Panc1 (cell line): ENCODE measurements around the gene USP3. TPM values are rescaled to one million over a fixed set of nuclear protein-coding genes. Genes with fewer than 3 reads are reported as not detected.

ENCODE experiments used
- ATAC-seq: fragments of 200-7000 bp; cut with Tn5 transposase; 2 replicates; pipeline ENCODE4 v1.9.1; 2020; ENCODE audit warnings: mild to moderate bottlenecking, moderate library complexity
- BruUV-seq: library from RNA; stranded (reverse); fragments of 400-500 nt; replicated peaks from 2 replicates; lab custom pipeline; 2021; lab: Mats Ljungman, UMichigan
- CTCF ChIA-PET: fragments of 300-600 bp; sonication (Branson Sonifier 250); formaldehyde crosslinking; loops from one replicate; lab custom pipeline; 2022; ENCODE audit warnings: antibody characterized with exemption; lab: Charles Lee
- POLR2A ChIA-PET: fragments of 300-600 bp; sonication (Branson Sonifier 250); formaldehyde crosslinking; loops from one replicate; lab custom pipeline; 2022; ENCODE audit warnings: antibody characterized with exemption; lab: Charles Lee
- DNase-seq: peaks from one replicate; pipeline ENCODE4 v3.0.0-alpha.2; 2010; ENCODE audit warnings: low read depth, low spot score
- H3K27ac ChIP-seq: 2 replicates; pipeline ENCODE4 v1.5.1; 2011; ENCODE audit warnings: mild to moderate bottlenecking, low read length, inconsistent platforms
- H3K27me3 ChIP-seq: fragments of 200-500 bp; sonication (Bioruptor generic); 2 replicates; pipeline ENCODE4 v1.6.0; 2014; ENCODE audit warnings: low read length, inconsistent platforms; ENCODE audit not compliant: control insufficient read depth, insufficient read depth
- H3K36me3 ChIP-seq: fragments of 200-500 bp; sonication (Bioruptor generic); 2 replicates; pipeline ENCODE4 v1.5.1; 2014; ENCODE audit warnings: inconsistent platforms, mild to moderate bottlenecking, low read length, moderate library complexity; ENCODE audit not compliant: control insufficient read depth, insufficient read depth
- H3K4me1 ChIP-seq: 2 replicates; pipeline ENCODE4 v1.5.1; 2011; ENCODE audit warnings: inconsistent platforms, mild to moderate bottlenecking, low read length, moderate library complexity; ENCODE audit not compliant: control insufficient read depth, insufficient read depth
- H3K4me3 ChIP-seq, 2 experiments: 2 replicates each; pipeline ENCODE4 v1.5.1; 2011 to 2012; ENCODE audit warnings: low read depth in 2 of 2, low read length in 2 of 2, mild to moderate bottlenecking in 2 of 2, inconsistent platforms in 1 of 2, moderate library complexity in 1 of 2
- H3K9me3 ChIP-seq: fragments of 200-500 bp; sonication (Bioruptor generic); 2 replicates; pipeline ENCODE4 v1.5.1; 2014; ENCODE audit warnings: low read depth, mild to moderate bottlenecking, inconsistent platforms, low read length, moderate library complexity; ENCODE audit not compliant: control insufficient read depth, insufficient read depth
- CTCF ChIP-seq: fragments of 450-650 bp; IDR thresholded peaks from 2 replicates; pipeline ENCODE4 v1.5.1; 2017; ENCODE audit warnings: mild to moderate bottlenecking
- POLR2AphosphoS5 ChIP-seq: IDR thresholded peaks from 2 replicates; pipeline ENCODE4 v1.6.1; 2012; ENCODE audit warnings: mild to moderate bottlenecking, low read depth, low read length, moderate library complexity
- REST ChIP-seq, 2 experiments: IDR thresholded peaks; 2 replicates each; pipeline ENCODE4 v1.6.1; 2011 to 2012; ENCODE audit warnings: low read depth in 2 of 2, control low read depth in 1 of 2, low read length in 1 of 2, mild to moderate bottlenecking in 1 of 2, moderate library complexity in 1 of 2; ENCODE audit not compliant: insufficient read depth in 1 of 2
- SIN3A ChIP-seq: IDR thresholded peaks from 2 replicates; pipeline ENCODE4 v1.6.1; 2012; ENCODE audit warnings: low read depth, mild to moderate bottlenecking, low read length, moderate library complexity, borderline replicate concordance; ENCODE audit not compliant: insufficient read depth
- TCF7L2 ChIP-seq: IDR thresholded peaks from 2 replicates; pipeline ENCODE4 v1.6.1; 2011; ENCODE audit warnings: mild to moderate bottlenecking, low read depth, low read length, inconsistent platforms
- in situ Hi-C: cut with HindIII; loops from 2 replicates; pipeline ENCODE4 v1.10.0; 2016; ENCODE audit warnings: low sequenced_read_pairs, low pct_unique_long_range_greater_than_20kb
- intact Hi-C: fragments of 100-400 bp; cut with micrococcal nuclease; formaldehyde crosslinking; loops from one replicate; pipeline ENCODE4 v1.10.0; 2022; ENCODE audit not compliant: unreplicated experiment
- total RNA-seq: library from RNA; stranded (reverse); gene quantifications from one replicate; pipeline ENCODE4 v1.2.1, GENCODE V29; 2021; ENCODE audit not compliant: unreplicated experiment

USP3 gene
- total RNA-seq, 1 experiment from 2014 or later: 51.4 TPM

GRCh38 chr15:63507878-63508818 lies 3.8 kb downstream of the USP3 start:
- no peaks in the 10 kb centered on the region; the same call in 1 of the 2 replicates for H3K36me3 ChIP-seq
- POLR2A ChIA-PET: interaction anchor here (0.6 kb wide), 1 partner anchor 36 kb away, joined by 5 read pairs; no protein-coding TSS in a partner anchor
- ATAC-seq (no peak), DNase-seq (no peak)
- no peak overlapping the region for H3K4me3 ChIP-seq
- no peaks in the 10 kb centered on the region for H3K27me3 ChIP-seq
- CTCF ChIA-PET: interaction anchor here (0.7 to 1.2 kb wide), 2 partner anchors 21 to 645 kb away, joined by 3 read pairs; no protein-coding TSS in a partner anchor
- in situ Hi-C loops (no loop called here), intact Hi-C loops (no loop called here)
- H3K9me3 ChIP-seq: no peaks in the 10 kb centered on the region
- peak overlapping the region; percentile 96 for H3K27ac ChIP-seq
- TF ChIP-seq POLR2AphosphoS5: no peak
- TF ChIP-seq CTCF: no peak
- no peak for TF ChIP-seq TCF7L2
- no peak for TF ChIP-seq SIN3A
- TF ChIP-seq REST (IDR thresholded peaks at IDR 0.05; ENCODE audit: insufficient read depth in 1 of 2, low read depth in 2 of 2, low read length in 1 of 2): no peak
- H3K4me1 ChIP-seq: peaks cover 74% of the 10 kb centered on the region
- BruUV-seq: no TSS peak

- no peak overlapping the region for H3K4me3 ChIP-seq
- TF ChIP-seq TCF7L2 (no peak; the same call in 1 of the 2 replicates), REST (IDR thresholded peaks at IDR 0.05; ENCODE audit: insufficient read depth in 1 of 2, low read depth in 2 of 2, low read length in 1 of 2) (no peak), CTCF (no peak), SIN3A (no peak), POLR2AphosphoS5 (no peak)
These were observed 4.9 kb downstream of the USP3 start for GRCh38 chr15:63509056-63509954.

More at GRCh38 chr15:63509056-63509954, 4.9 kb downstream of the USP3 start:
- Histone ChIP-seq H3K27ac (peak overlapping the region; percentile 96), H3K36me3 (no peaks in the 10 kb centered on the region; the same call in 1 of the 2 replicates), H3K27me3 (no peaks in the 10 kb centered on the region), H3K9me3 (no peaks in the 10 kb centered on the region), H3K4me1 (peaks cover 79% of the 10 kb centered on the region)
- ChIA-PET POLR2A (interaction anchor here (0.5 kb wide), 1 partner anchor 59 kb away, joined by 4 read pairs; no protein-coding TSS in a partner anchor), CTCF (interaction anchor here (1.5 kb wide), 1 partner anchor 107 kb away, joined by 3 read pairs; no protein-coding TSS in a partner anchor)
- ATAC-seq (no peak; the same call in 1 of the 2 replicates), DNase-seq (no peak)
- BruUV-seq: no TSS peak
- in situ Hi-C loops: no loop called here
- intact Hi-C loops: no loop called here
